Loucy (cell line): ENCODE results near the gene EPX.

Experiments used
- H2AFZ ChIP-seq: fragments of 200-600 bp; sonication (generic); 2 replicates; pipeline ENCODE4 v1.6.0; 2016; ENCODE audit warnings: antibody characterized with exemption, mild to moderate bottlenecking, low read length, moderate library complexity
- H3F3A ChIP-seq: fragments of 200-600 bp; 2 replicates; pipeline ENCODE4 v1.6.0; 2016; ENCODE audit warnings: antibody characterized with exemption, low read depth, mild to moderate bottlenecking
- H3K27me3 ChIP-seq: fragments of 200-600 bp; sonication (generic); 2 replicates; pipeline ENCODE4 v1.6.1; 2014; ENCODE audit warnings: low read length, mild to moderate bottlenecking; ENCODE audit not compliant: insufficient read depth, poor library complexity, severe bottlenecking
- H3K36me3 ChIP-seq: fragments of 200-600 bp; sonication (generic); 2 replicates; pipeline ENCODE4 v1.6.1; 2016; ENCODE audit warnings: low read length; ENCODE audit not compliant: insufficient read depth
- H3K4me1 ChIP-seq: fragments of 200-600 bp; sonication (generic); 2 replicates; pipeline ENCODE4 v1.5.1; 2014; ENCODE audit warnings: low read length, mild to moderate bottlenecking; ENCODE audit not compliant: insufficient read depth, poor library complexity, severe bottlenecking
- H3K4me2 ChIP-seq: fragments of 200-600 bp; sonication (generic); 2 replicates; pipeline ENCODE4 v1.6.0; 2014; ENCODE audit warnings: antibody characterized with exemption, low read length, low read depth, mild to moderate bottlenecking; ENCODE audit not compliant: poor library complexity, severe bottlenecking
- H3K4me3 ChIP-seq: fragments of 200-600 bp; sonication (generic); 2 replicates; pipeline ENCODE4 v1.5.1; 2014; ENCODE audit warnings: low read length, mild to moderate bottlenecking, mixed read lengths; ENCODE audit not compliant: poor library complexity, severe bottlenecking
- H3K79me2 ChIP-seq: fragments of 200-600 bp; sonication (generic); 2 replicates; pipeline ENCODE4 v1.6.1; 2014; ENCODE audit warnings: low read length; ENCODE audit not compliant: insufficient read depth
- H3K9ac ChIP-seq: fragments of 200-600 bp; sonication (generic); 2 replicates; pipeline ENCODE4 v1.6.0; 2014; ENCODE audit warnings: mild to moderate bottlenecking, low read depth, low read length, moderate library complexity; ENCODE audit not compliant: poor library complexity, severe bottlenecking
- H3K9me2 ChIP-seq: fragments of 200-600 bp; sonication (generic); replicated peaks from 2 replicates; pipeline ENCODE4 v1.6.1; 2016; ENCODE audit warnings: low read depth, low read length, mixed read lengths
- H3K9me3 ChIP-seq: fragments of 200-600 bp; sonication (generic); 2 replicates; pipeline ENCODE4 v1.6.1; 2014; ENCODE audit warnings: mild to moderate bottlenecking, antibody characterized with exemption, low read length, low read depth; ENCODE audit not compliant: insufficient read depth
- H4K20me1 ChIP-seq: fragments of 200-600 bp; sonication (generic); 2 replicates; pipeline ENCODE4 v1.6.0; 2014; ENCODE audit warnings: antibody characterized with exemption, low read length, mild to moderate bottlenecking; ENCODE audit not compliant: insufficient read depth, poor library complexity, severe bottlenecking
- CTCF ChIP-seq: fragments of 200-600 bp; sonication (generic); conservative IDR thresholded peaks from 2 replicates; pipeline ENCODE4 v1.5.1; 2014; ENCODE audit warnings: mild to moderate bottlenecking, antibody characterized with exemption, low read length
- EZH2phosphoT487 ChIP-seq: fragments of 200-600 bp; IDR thresholded peaks from 2 replicates; pipeline ENCODE4 v1.6.1; 2018; ENCODE audit warnings: antibody characterized with exemption, mild to moderate bottlenecking, moderate library complexity, borderline replicate concordance

Gene EPX

GRCh38 chr17:58202859-58203258, 10.3 kb downstream of the EPX start:
- no peak overlapping the region for H3K4me3 ChIP-seq
- H3K79me2 ChIP-seq = no peaks in the 10 kb centered on the region
- H3K9me2 ChIP-seq = no peaks in the 10 kb centered on the region
- no peak overlapping the region for H3K9ac ChIP-seq
- H3K4me1 ChIP-seq = no peaks in the 10 kb centered on the region
- TF ChIP-seq EZH2phosphoT487 = no peak
- TF ChIP-seq CTCF = no peak
- no peak overlapping the region for H3K4me2 ChIP-seq
- no peaks in the 10 kb centered on the region for H4K20me1 ChIP-seq
- no peak overlapping the region for H2AFZ ChIP-seq
- H3K36me3 ChIP-seq = no peaks in the 10 kb centered on the region
- H3K9me3 ChIP-seq = no peaks in the 10 kb centered on the region
- H3K27me3 ChIP-seq = no peaks in the 10 kb centered on the region
- no peaks in the 10 kb centered on the region for H3F3A ChIP-seq

- Histone ChIP-seq H3K4me2 (no peak overlapping the region), H3K9me3 (no peaks in the 10 kb centered on the region), H3K9me2 (no peaks in the 10 kb centered on the region), H3K27me3 (no peaks in the 10 kb centered on the region), H3K4me3 (no peak overlapping the region), H4K20me1 (no peaks in the 10 kb centered on the region), H3K79me2 (no peaks in the 10 kb centered on the region), H3K4me1 (no peaks in the 10 kb centered on the region), H2AFZ (no peak overlapping the region), H3F3A (no peaks in the 10 kb centered on the region), H3K36me3 (no peaks in the 10 kb centered on the region), H3K9ac (no peak overlapping the region)
- TF ChIP-seq CTCF = no peak
- no peak for TF ChIP-seq EZH2phosphoT487
These were observed 12.3 kb downstream of the EPX start for GRCh38 chr17:58204796-58205195.

- Histone ChIP-seq H3F3A (no peaks in the 10 kb centered on the region), H3K9ac (no peak overlapping the region), H3K9me2 (no peaks in the 10 kb centered on the region), H3K4me3 (no peak overlapping the region), H2AFZ (no peak overlapping the region), H3K36me3 (no peaks in the 10 kb centered on the region), H3K9me3 (no peaks in the 10 kb centered on the region), H3K27me3 (no peaks in the 10 kb centered on the region), H3K4me1 (no peaks in the 10 kb centered on the region), H3K4me2 (no peak overlapping the region), H4K20me1 (no peaks in the 10 kb centered on the region), H3K79me2 (no peaks in the 10 kb centered on the region)
- TF ChIP-seq CTCF = no peak
- no peak for TF ChIP-seq EZH2phosphoT487
These were observed 13.4 kb downstream of the EPX start for GRCh38 chr17:58205936-58206335.
